A549 (cell line): ENCODE measurements around the gene BANF1.
"Not testable (repeated sequence)": the region's sequence is repeated elsewhere in the genome, so short reads cannot be mapped to it uniquely, and the experiment has no call there.

Source experiments
- BHLHE40 ChIP-seq: IDR thresholded peaks from 2 replicates; pipeline ENCODE4 v1.6.1; 2012; ENCODE audit warnings: low read depth, low read length, inconsistent platforms
- CTCF ChIP-seq: fragments of >200 bp; sonication (Bioruptor Twin); formaldehyde crosslinking; IDR thresholded peaks from 3 replicates; pipeline ENCODE4 v1.5.1; 2016
- ELK1 ChIP-seq: fragments of 150-350 bp; IDR thresholded peaks from 2 replicates; pipeline ENCODE4 v1.6.1; 2014; ENCODE audit warnings: low read depth, mild to moderate bottlenecking, low read length
- EP300 ChIP-seq, 2 experiments: fragments of >200 bp; sonication (Bioruptor Twin); formaldehyde crosslinking; IDR thresholded peaks; 2 replicates in 1 of 2; 3 replicates in 1 of 2; pipeline ENCODE4 v1.6.1; 2016 to 2017
- HDAC2 ChIP-seq: fragments of 200-600 bp; sonication (generic); IDR thresholded peaks from 2 replicates; pipeline ENCODE4 v1.6.1; 2016
- MAFK ChIP-seq: fragments of 450-650 bp; IDR thresholded peaks from 2 replicates; pipeline ENCODE4 v1.6.1; 2014; ENCODE audit not compliant: partially characterized antibody
- MYC ChIP-seq: IDR thresholded peaks from 2 replicates; pipeline ENCODE4 v1.6.1; 2012; ENCODE audit warnings: mild to moderate bottlenecking, inconsistent platforms, low read length, improper control_type of control experiment, borderline replicate concordance
- NR3C1 ChIP-seq: fragments of >200 bp; sonication (Bioruptor Twin); formaldehyde crosslinking; IDR thresholded peaks from 3 replicates; pipeline ENCODE4 v1.6.1; 2017
- PBX3 ChIP-seq: IDR thresholded peaks from 2 replicates; pipeline ENCODE4 v1.6.1; 2012
- POLR2A ChIP-seq: IDR thresholded peaks from 2 replicates; pipeline ENCODE4 v1.6.1; 2012; ENCODE audit warnings: mild to moderate bottlenecking, low read length
- RAD21 ChIP-seq, 2 experiments: fragments of >200 bp in 1 of 2; sonication (Bioruptor Twin) in 1 of 2; formaldehyde crosslinking in 1 of 2; IDR thresholded peaks in 1 of 2; conservative IDR thresholded peaks in 1 of 2; 2 replicates in 1 of 2; 3 replicates in 1 of 2; pipeline ENCODE4 v1.6.1; 2012 to 2018; ENCODE audit warnings: inconsistent platforms in 1 of 2
- RFX5 ChIP-seq: fragments of 450-650 bp; IDR thresholded peaks from 2 replicates; pipeline ENCODE4 v1.7.1; 2014; ENCODE audit warnings: antibody characterized with exemption, mild to moderate bottlenecking, moderate library complexity

- TF ChIP-seq CTCF; HDAC2; PBX3; MAFK; NR3C1; RAD21 (conservative IDR thresholded peaks at IDR 0.05 in 1 of 2, IDR thresholded peaks at IDR 0.05 in 1 of 2); POLR2A; ELK1; MYC; EP300 (IDR thresholded peaks at IDR 0.05); BHLHE40; RFX5: not testable (repeated sequence)
Observed at GRCh38 chr11:66023186-66023440, 20.8 kb downstream of the BANF1 start.
